ENCODE results near the gene BCORL1. TPM values are rescaled to one million over a fixed set of nuclear protein-coding genes. Genes with fewer than 3 reads are reported as not detected.
A peak's percentile ranks its signal among the peaks of the same experiment; 100 is the strongest.

BCORL1 gene
- total RNA-seq, 1 experiment from 2014 or later = 30.8 TPM

DNA sequence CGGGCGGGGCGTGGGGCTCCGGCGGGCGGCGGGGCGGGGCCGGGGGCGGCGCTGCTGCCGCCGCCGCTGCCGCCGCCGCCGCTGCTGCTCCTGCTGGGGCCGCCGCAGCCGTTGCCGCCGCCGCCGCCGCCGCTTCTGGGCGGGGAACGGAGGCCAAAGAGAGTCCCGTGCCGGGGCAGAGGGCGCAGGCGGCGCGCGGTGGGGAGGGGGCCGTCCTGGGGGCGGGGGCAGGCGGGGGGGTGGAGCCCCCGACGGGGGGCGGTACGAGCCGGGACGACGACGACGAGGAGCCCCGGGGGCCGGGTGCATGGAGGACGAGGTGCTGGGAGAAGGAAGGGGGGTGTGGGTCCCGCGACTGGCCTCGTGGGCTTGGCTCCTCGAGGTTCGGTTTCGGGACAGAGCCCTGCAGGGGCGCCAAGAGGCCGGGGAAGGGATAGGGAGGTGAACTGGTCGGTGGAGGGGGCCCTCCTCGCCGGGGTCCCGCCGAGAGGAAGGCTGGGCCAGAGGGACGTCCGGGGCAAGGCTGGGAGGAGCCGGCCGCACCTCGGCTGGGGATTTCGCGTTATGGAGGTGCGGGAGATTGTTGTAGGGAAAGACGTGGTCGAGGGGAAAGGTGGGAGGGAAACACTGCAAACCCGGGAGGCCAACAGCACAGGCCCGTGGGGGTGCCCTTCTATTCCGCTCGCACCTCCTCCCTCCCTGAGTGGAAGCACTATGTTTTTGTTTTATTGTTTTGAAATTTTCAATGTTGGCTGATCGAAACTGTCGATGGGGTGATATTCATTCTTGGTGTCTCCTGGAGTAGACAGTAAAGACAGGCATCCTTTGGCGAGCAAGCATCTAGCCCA is 1.9 kb downstream of the BCORL1 start:
- H3K4me1 ChIP-seq (ENCODE audit: control insufficient read depth in 1 of 2, insufficient read depth in 2 of 2, low read length in 2 of 2) = peaks cover 0 to 7% of the 10 kb centered on the region in 2 experiments; a peak in 1 of 4 replicates
- TF ChIP-seq CEBPB (IDR thresholded peaks at IDR 0.05; ENCODE audit: low read depth) (no peak), EZH2phosphoT487 (IDR thresholded peaks at IDR 0.05; ENCODE audit: borderline replicate concordance) (no peak), SIN3A (IDR thresholded peaks at IDR 0.05; ENCODE audit: low read depth) (no peak), YY1 (IDR thresholded peaks at IDR 0.05; ENCODE audit: extremely low read depth, insufficient replicate concordance, low read depth, low read length) (no peak), RAD21 (IDR thresholded peaks at IDR 0.05; ENCODE audit: low read depth) (no peak), ZNF274 (IDR thresholded peaks at IDR 0.05; ENCODE audit: low read depth, low read length) (no peak), TCF7L2 (IDR thresholded peaks at IDR 0.05; ENCODE audit: borderline replicate concordance, extremely low read depth, insufficient read depth, insufficient read length) (no peak), CBX3 (IDR thresholded peaks at IDR 0.05; ENCODE audit: low read depth) (no peak)
- no peak overlapping the region for H2AFZ ChIP-seq (ENCODE audit: low read depth, low read length, poor library complexity, severe bottlenecking)
- H3K79me2 ChIP-seq (ENCODE audit: insufficient read depth, low read length) = peaks cover 38% of the 10 kb centered on the region
- intact Hi-C loops (cut with micrococcal nuclease) = no loop called here
- POLR2A ChIA-PET = no interaction called here
- CTCF ChIA-PET = no interaction called here
- BruUV-seq (replicated peaks) = no TSS peak
- 0 out of 2 replicates have a peak, but pooled peaks cover 3% of the 10 kb centered on the region for H4K20me1 ChIP-seq (ENCODE audit: insufficient read depth)
- no peaks in the 10 kb centered on the region for H3K36me3 ChIP-seq (ENCODE audit: control insufficient read depth in 1 of 2, insufficient read depth in 2 of 2, low read length in 2 of 2)
- H3K4me2 ChIP-seq (ENCODE audit: low read length) = peak overlapping the region; percentile 68
- DNase-seq (ENCODE audit: low read depth, low spot score) = no peak
- peak overlapping the region; percentile 42 to 54 for H3K4me3 ChIP-seq (replicated peaks in 1 of 2; ENCODE audit: low read depth in 1 of 2, low read length in 2 of 2)
- H3K27me3 ChIP-seq (ENCODE audit: insufficient read depth, low read length) = no peaks in the 10 kb centered on the region
- H3K27ac ChIP-seq (ENCODE audit: low read depth, low read length) = peak overlapping the region; percentile 38; the same call in 1 of the 2 replicates
- peak; percentile 23 for ATAC-seq
- H3K9me3 ChIP-seq (ENCODE audit: control insufficient read depth in 1 of 2, insufficient read depth in 1 of 2, low read depth in 1 of 2, low read length in 2 of 2) = no peaks in the 10 kb centered on the region
- H3K9ac ChIP-seq (ENCODE audit: low read length) = peak overlapping the region; percentile 59
- H3K9me2 ChIP-seq (ENCODE audit: insufficient read depth) = no peaks in the 10 kb centered on the region
- RAD21 ChIA-PET (ENCODE audit: low non-redundant PET in 1 of 2, low total read pairs in 2 of 2, uncharacterized antibody in 2 of 2, unreplicated experiment in 2 of 2) = no interaction called here

GRCh38 chrX:129987871-129988270 is 5.4 kb downstream of the BCORL1 start:
- H3K9ac ChIP-seq (ENCODE audit: low read length) = no peak overlapping the region
- H3K9me2 ChIP-seq (ENCODE audit: insufficient read depth) = no peaks in the 10 kb centered on the region
- peaks cover 0 to 7% of the 10 kb centered on the region in 2 experiments; a peak in 1 of 4 replicates for H3K4me1 ChIP-seq (ENCODE audit: control insufficient read depth in 1 of 2, insufficient read depth in 2 of 2, low read length in 2 of 2)
- peaks cover 40% of the 10 kb centered on the region for H3K79me2 ChIP-seq (ENCODE audit: insufficient read depth, low read length)
- POLR2A ChIA-PET = no interaction called here
- H3K36me3 ChIP-seq (ENCODE audit: control insufficient read depth in 1 of 2, insufficient read depth in 2 of 2, low read length in 2 of 2) = no peaks in the 10 kb centered on the region
- CTCF ChIA-PET = no interaction called here
- 0 out of 2 replicates have a peak, but pooled peaks cover 3% of the 10 kb centered on the region for H4K20me1 ChIP-seq (ENCODE audit: insufficient read depth)
- no peak overlapping the region for H3K27ac ChIP-seq (ENCODE audit: low read depth, low read length)
- DNase-seq (ENCODE audit: low read depth, low spot score) = no peak
- RAD21 ChIA-PET (ENCODE audit: low non-redundant PET in 1 of 2, low total read pairs in 2 of 2, uncharacterized antibody in 2 of 2, unreplicated experiment in 2 of 2) = no interaction called here
- H2AFZ ChIP-seq (ENCODE audit: low read depth, low read length, poor library complexity, severe bottlenecking) = no peak overlapping the region
- intact Hi-C loops (cut with micrococcal nuclease) = no loop called here
- ATAC-seq = no peak
- H3K4me2 ChIP-seq (ENCODE audit: low read length) = no peak overlapping the region
- no peaks in the 10 kb centered on the region for H3K9me3 ChIP-seq (ENCODE audit: control insufficient read depth in 1 of 2, insufficient read depth in 1 of 2, low read depth in 1 of 2, low read length in 2 of 2)
- BruUV-seq (replicated peaks) = no TSS peak
- no peaks in the 10 kb centered on the region for H3K27me3 ChIP-seq (ENCODE audit: insufficient read depth, low read length)
- H3K4me3 ChIP-seq (replicated peaks in 1 of 2; ENCODE audit: low read depth in 1 of 2, low read length in 2 of 2) = no peak overlapping the region
- TF ChIP-seq SRF (IDR thresholded peaks at IDR 0.05; ENCODE audit: low read depth) (no peak), POLR2AphosphoS5 (IDR thresholded peaks at IDR 0.05; ENCODE audit: low read depth, low read length) (no peak), JUND (IDR thresholded peaks at IDR 0.05) (no peak), ELF1 (IDR thresholded peaks at IDR 0.05; ENCODE audit: borderline replicate concordance, low read depth) (no peak), ZNF274 (IDR thresholded peaks at IDR 0.05; ENCODE audit: low read depth, low read length) (no peak), CEBPB (IDR thresholded peaks at IDR 0.05; ENCODE audit: low read depth) (no peak), SIN3A (IDR thresholded peaks at IDR 0.05; ENCODE audit: low read depth) (no peak), SP1 (IDR thresholded peaks at IDR 0.05; ENCODE audit: low read depth) (no peak), MAX (IDR thresholded peaks at IDR 0.05) (no peak), TCF7L2 (IDR thresholded peaks at IDR 0.05; ENCODE audit: borderline replicate concordance, extremely low read depth, insufficient read depth, insufficient read length) (no peak), EGR1 (IDR thresholded peaks at IDR 0.05; ENCODE audit: low read depth) (no peak), RAD21 (IDR thresholded peaks at IDR 0.05; ENCODE audit: low read depth) (no peak)
- TF ChIP-seq, protein P1, sequence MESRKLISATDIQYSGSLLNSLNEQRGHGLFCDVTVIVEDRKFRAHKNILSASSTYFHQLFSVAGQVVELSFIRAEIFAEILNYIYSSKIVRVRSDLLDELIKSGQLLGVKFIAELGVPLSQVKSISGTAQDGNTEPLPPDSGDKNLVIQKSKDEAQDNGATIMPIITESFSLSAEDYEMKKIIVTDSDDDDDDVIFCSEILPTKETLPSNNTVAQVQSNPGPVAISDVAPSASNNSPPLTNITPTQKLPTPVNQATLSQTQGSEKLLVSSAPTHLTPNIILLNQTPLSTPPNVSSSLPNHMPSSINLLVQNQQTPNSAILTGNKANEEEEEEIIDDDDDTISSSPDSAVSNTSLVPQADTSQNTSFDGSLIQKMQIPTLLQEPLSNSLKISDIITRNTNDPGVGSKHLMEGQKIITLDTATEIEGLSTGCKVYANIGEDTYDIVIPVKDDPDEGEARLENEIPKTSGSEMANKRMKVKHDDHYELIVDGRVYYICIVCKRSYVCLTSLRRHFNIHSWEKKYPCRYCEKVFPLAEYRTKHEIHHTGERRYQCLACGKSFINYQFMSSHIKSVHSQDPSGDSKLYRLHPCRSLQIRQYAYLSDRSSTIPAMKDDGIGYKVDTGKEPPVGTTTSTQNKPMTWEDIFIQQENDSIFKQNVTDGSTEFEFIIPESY (IDR thresholded peaks at IDR 0.05; ENCODE audit: extremely low read depth, insufficient replicate concordance, low read length) = no peak
